Endothelial cell of umbilical vein (primary cell): ENCODE results near the gene NDUFA12. TPM values are rescaled to one million over a fixed set of nuclear protein-coding genes. Genes with fewer than 3 reads are reported as not detected.
A peak's percentile ranks its signal among the peaks of the same experiment; 100 is the strongest.

Experiments used
- BruUV-seq: library from RNA; stranded (reverse); fragments of 400-500 nt; replicated peaks from 2 replicates; lab custom pipeline; 2021; lab: Mats Ljungman, UMichigan
- CTCF ChIA-PET: fragments of 300-600, 350-600 bp; sonication (Branson Sonifier 250); formaldehyde crosslinking; loops from one replicate; lab custom pipeline; 2021; ENCODE audit warnings: antibody characterized with exemption, inconsistent platforms; lab: Charles Lee
- POLR2A ChIA-PET: fragments of 300-600, 350-600 bp; sonication (Branson Sonifier 250); formaldehyde crosslinking; loops from one replicate; lab custom pipeline; 2021; ENCODE audit warnings: antibody characterized with exemption, inconsistent platforms; lab: Charles Lee
- DNase-seq: peaks from one replicate; pipeline ENCODE4 v3.0.0-alpha.2; 2011; ENCODE audit warnings: low read depth, low spot score
- FAIRE-seq: peaks from 2 replicates; lab custom pipeline; 2011; peaks lifted over from hg19 to GRCh38; lab: Jason Lieb, UNC
- H2AFZ ChIP-seq: 2 replicates; pipeline ENCODE4 v1.6.0; 2012; ENCODE audit warnings: low read depth, low read length, control low read depth, inconsistent platforms
- H3K27ac ChIP-seq: 2 replicates; pipeline ENCODE4 v1.5.1; 2011; ENCODE audit warnings: low read depth, mild to moderate bottlenecking, control low read depth, low read length, moderate library complexity; ENCODE audit not compliant: insufficient read depth
- H3K27me3 ChIP-seq, 2 experiments: 2 replicates each; pipeline versions ENCODE4 v1.6.0 to v1.6.1; 2011; ENCODE audit warnings: low read length in 2 of 2, mixed read lengths in 1 of 2; ENCODE audit not compliant: control insufficient read depth in 2 of 2, insufficient read depth in 2 of 2
- H3K36me3 ChIP-seq, 2 experiments: 2 replicates in 1 of 2; 3 replicates in 1 of 2; pipeline ENCODE4 v1.5.1; 2011; ENCODE audit warnings: low read length in 2 of 2, mild to moderate bottlenecking in 1 of 2, moderate library complexity in 1 of 2; ENCODE audit not compliant: control insufficient read depth in 2 of 2, insufficient read depth in 2 of 2; ENCODE audit errors: extremely low read depth in 1 of 2
- H3K4me1 ChIP-seq: 3 replicates; pipeline ENCODE4 v1.5.1; 2011; ENCODE audit warnings: mild to moderate bottlenecking, low read length; ENCODE audit not compliant: control insufficient read depth, insufficient read depth; ENCODE audit errors: extremely low read depth
- H3K4me2 ChIP-seq: 2 replicates; pipeline ENCODE4 v1.6.1; 2011; ENCODE audit warnings: low read length, control low read depth, mixed read lengths; ENCODE audit not compliant: insufficient read depth
- H3K4me3 ChIP-seq, 3 experiments: fragments of 200-600 bp in 1 of 3; sonication (generic), shearing (Covaris generic) in 1 of 3; replicated peaks in 1 of 3; 2 replicates each; pipeline ENCODE4 v1.5.1; 2011 to 2016; ENCODE audit warnings: control low read depth in 3 of 3, low read length in 3 of 3, mild to moderate bottlenecking in 2 of 3, inconsistent platforms in 1 of 3, low read depth in 1 of 3, moderate library complexity in 1 of 3; ENCODE audit not compliant: insufficient read depth in 1 of 3
- H3K79me2 ChIP-seq: 2 replicates; pipeline ENCODE4 v1.6.0; 2012; ENCODE audit warnings: low read length, inconsistent platforms; ENCODE audit not compliant: control insufficient read depth, insufficient read depth
- H3K9ac ChIP-seq: replicated peaks from 2 replicates; pipeline ENCODE3; 2011; ENCODE audit warnings: low read length, control low read depth; ENCODE audit not compliant: insufficient read depth; ENCODE audit errors: extremely low read depth
- H3K9me1 ChIP-seq: replicated peaks from 3 replicates; pipeline ENCODE4 v1.6.0; 2011; ENCODE audit warnings: mild to moderate bottlenecking, low read length; ENCODE audit not compliant: control insufficient read depth, insufficient read depth; ENCODE audit errors: extremely low read depth
- H3K9me3 ChIP-seq: replicated peaks from 2 replicates; pipeline ENCODE4 v1.5.1; 2012; ENCODE audit warnings: low read length, inconsistent platforms; ENCODE audit not compliant: control insufficient read depth, insufficient read depth
- H4K20me1 ChIP-seq: replicated peaks from 2 replicates; pipeline ENCODE3; 2011; ENCODE audit warnings: mild to moderate bottlenecking, low read length; ENCODE audit not compliant: control insufficient read depth, insufficient read depth; ENCODE audit errors: extremely low read depth
- EZH2 ChIP-seq: IDR thresholded peaks from 2 replicates; pipeline ENCODE4 v1.6.1; 2012; ENCODE audit warnings: borderline replicate concordance, low read depth, mild to moderate bottlenecking, moderate library complexity, low read length, inconsistent platforms; ENCODE audit not compliant: severe bottlenecking
- FOS ChIP-seq: IDR thresholded peaks from 2 replicates; pipeline ENCODE4 v1.6.1; 2011; ENCODE audit warnings: mild to moderate bottlenecking, low read length, moderate library complexity, borderline replicate concordance; ENCODE audit not compliant: insufficient read depth
- GATA2 ChIP-seq: IDR thresholded peaks from 2 replicates; pipeline ENCODE4 v1.7.0; 2011; ENCODE audit warnings: low read depth, mild to moderate bottlenecking, moderate library complexity, mixed read lengths, low read length; ENCODE audit not compliant: insufficient read length, insufficient read depth
- JUN ChIP-seq: IDR thresholded peaks from 2 replicates; pipeline ENCODE4 v1.6.1; 2011; ENCODE audit warnings: borderline replicate concordance, low read depth; ENCODE audit not compliant: insufficient read length, insufficient read depth
- MYC ChIP-seq: IDR thresholded peaks from one replicate; pipeline ENCODE4 v1.6.1; 2011; ENCODE audit warnings: mild to moderate bottlenecking, low read depth, low read length
- POLR2A ChIP-seq: IDR thresholded peaks from 2 replicates; pipeline ENCODE4 v1.6.1; 2012; ENCODE audit warnings: low read depth, mild to moderate bottlenecking, control low read depth, low read length
- dilution Hi-C: fragments of 300-500 bp; cut with MboI; formaldehyde crosslinking; loops from one replicate; pipeline ENCODE4 v1.15.0; 2019; ENCODE audit warnings: low sequenced_read_pairs; ENCODE audit not compliant: extremely low pct_ligation_motif_present
- intact Hi-C: fragments of 100-400 bp; cut with micrococcal nuclease; formaldehyde crosslinking; loops from one replicate; pipeline ENCODE4 v1.10.0; 2022
- polyA plus RNA-seq, 4 experiments: library from polyadenylated mRNA; depleted of rRNA in 3 of 4; stranded (reverse) in 3 of 4; unstranded in 1 of 4; fragments of >200 nt; gene quantifications; 2 replicates each; pipeline versions ENCODE4 v1.2.1 to v1.2.3, GENCODE V29; 2011 to 2012; ENCODE audit warnings: missing spikeins in 1 of 4
- total RNA-seq: library from RNA; stranded (reverse); gene quantifications from 2 replicates; pipeline ENCODE4 v1.2.3, GENCODE V29; 2021
- TF ChIP-seq, protein P1 (sequence below): IDR thresholded peaks from 2 replicates; pipeline ENCODE4 v1.6.1; 2011; ENCODE audit not compliant: insufficient read depth, insufficient read length
- TF ChIP-seq, protein P2 (sequence below), 2 donors: IDR thresholded peaks; 1 replicate in 1 of 2; 2 replicates in 1 of 2; pipeline ENCODE4 v1.5.1; 2011; ENCODE audit warnings: low read length in 2 of 2, mild to moderate bottlenecking in 2 of 2, moderate library complexity in 2 of 2, control low read depth in 1 of 2, inconsistent platforms in 1 of 2, low read depth in 1 of 2; ENCODE audit not compliant: insufficient read depth in 1 of 2; ENCODE audit errors: extremely low read depth in 1 of 2

NDUFA12 gene
- total and polyA plus RNA-seq, 2 donors (not counting 3 experiments of a cell fraction or from before 2014, with no cell fraction given), result 126 to 184 TPM

DNA sequence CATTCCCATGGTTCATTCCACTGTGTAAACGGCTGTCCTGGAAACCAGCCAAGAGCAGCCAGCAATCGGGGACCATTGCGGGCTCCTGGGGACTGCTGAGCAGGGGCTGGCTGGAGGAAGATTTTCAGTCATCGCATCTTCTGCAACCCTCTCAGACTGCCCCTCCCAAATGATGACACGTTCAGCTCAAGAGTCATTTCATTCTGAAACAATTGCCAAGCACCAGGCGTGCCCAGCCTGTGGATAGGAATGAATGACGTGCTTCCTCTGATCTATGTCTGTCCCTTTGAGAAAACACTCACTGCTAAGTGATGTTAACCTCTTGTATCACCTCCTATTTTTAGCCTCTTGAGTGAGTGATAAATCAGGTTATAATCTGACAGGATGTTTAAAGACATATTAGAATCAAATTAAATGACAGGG, 62.0 kb downstream of the NDUFA12 start:
- TF ChIP-seq POLR2A (no peak), MYC (no peak), JUN (peak; percentile 76), FOS (peak; percentile 58)
- TF ChIP-seq, protein P1, sequence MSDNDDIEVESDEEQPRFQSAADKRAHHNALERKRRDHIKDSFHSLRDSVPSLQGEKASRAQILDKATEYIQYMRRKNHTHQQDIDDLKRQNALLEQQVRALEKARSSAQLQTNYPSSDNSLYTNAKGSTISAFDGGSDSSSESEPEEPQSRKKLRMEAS, result no peak
- H3K4me2 ChIP-seq, result no peak overlapping the region
- no peak overlapping the region for H2AFZ ChIP-seq
- H3K27ac ChIP-seq, result peak overlapping the region; percentile 16
- no peaks in the 10 kb centered on the region for H3K36me3 ChIP-seq
- POLR2A ChIA-PET, result interaction anchor here (0.6 to 0.7 kb wide), 2 partner anchors 10 to 109 kb away, joined by 5 to 8 read pairs; no protein-coding TSS in a partner anchor
- BruUV-seq, result no TSS peak
- no peaks in the 10 kb centered on the region for H4K20me1 ChIP-seq
- H3K9me3 ChIP-seq, result no peaks in the 10 kb centered on the region
- FAIRE-seq (peak; percentile 84), DNase-seq (peak; percentile 84)
- no peaks in the 10 kb centered on the region for H3K27me3 ChIP-seq
- H3K9ac ChIP-seq, result no peak overlapping the region
- no peak overlapping the region for H3K4me3 ChIP-seq
- dilution Hi-C loops (no loop called here), intact Hi-C loops (no loop called here)
- H3K9me1 ChIP-seq, result no peaks in the 10 kb centered on the region
- peaks cover 13% of the 10 kb centered on the region for H3K4me1 ChIP-seq
- CTCF ChIA-PET, result interaction anchor here (1.0 to 1.6 kb wide), 4 partner anchors 9 to 15 kb away, joined by 3 to 4 read pairs (median 4); no protein-coding TSS in a partner anchor
- no peaks in the 10 kb centered on the region for H3K79me2 ChIP-seq

DNA sequence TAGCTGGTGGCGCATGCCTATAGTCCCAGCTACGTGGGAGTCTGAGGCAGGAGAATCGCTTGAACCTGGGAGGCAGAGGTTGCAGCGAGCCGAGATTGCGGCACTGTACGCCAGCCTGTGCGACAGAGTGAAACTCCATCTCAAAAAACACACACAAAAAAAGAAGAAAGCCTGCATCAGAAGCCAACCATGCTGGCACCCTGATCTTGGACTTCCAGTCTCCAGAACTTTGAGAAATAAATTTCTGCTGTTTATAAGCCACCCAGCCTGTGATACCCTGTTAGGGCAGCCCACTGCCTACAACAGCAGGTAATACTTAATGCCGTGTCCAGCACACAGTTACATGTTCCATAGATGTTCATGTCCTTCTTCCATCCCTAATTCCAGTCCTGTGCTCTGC, 62.7 kb downstream of the NDUFA12 start:
- Histone ChIP-seq H3K9ac (no peak overlapping the region), H2AFZ (no peak overlapping the region), H3K9me1 (no peaks in the 10 kb centered on the region), H4K20me1 (no peaks in the 10 kb centered on the region), H3K4me2 (no peak overlapping the region), H3K4me1 (peaks cover 13% of the 10 kb centered on the region), H3K36me3 (no peaks in the 10 kb centered on the region), H3K4me3 (no peak overlapping the region), H3K27ac (peak overlapping the region; percentile 16), H3K27me3 (no peaks in the 10 kb centered on the region), H3K79me2 (no peaks in the 10 kb centered on the region), H3K9me3 (no peaks in the 10 kb centered on the region)
- POLR2A ChIA-PET, result interaction anchor here (0.6 kb wide), 1 partner anchor 109 kb away, joined by 8 read pairs; no protein-coding TSS in a partner anchor
- dilution Hi-C loops, result no loop called here
- CTCF ChIA-PET, result interaction anchor here (1.0 to 1.6 kb wide), 3 partner anchors 10 to 14 kb away, joined by 3 to 4 read pairs (median 3); no protein-coding TSS in a partner anchor
- TF ChIP-seq EZH2, result no peak
- no peak for TF ChIP-seq MYC
- TF ChIP-seq POLR2A, result no peak
- TF ChIP-seq, protein P1, result no peak
- TF ChIP-seq, protein P2, sequence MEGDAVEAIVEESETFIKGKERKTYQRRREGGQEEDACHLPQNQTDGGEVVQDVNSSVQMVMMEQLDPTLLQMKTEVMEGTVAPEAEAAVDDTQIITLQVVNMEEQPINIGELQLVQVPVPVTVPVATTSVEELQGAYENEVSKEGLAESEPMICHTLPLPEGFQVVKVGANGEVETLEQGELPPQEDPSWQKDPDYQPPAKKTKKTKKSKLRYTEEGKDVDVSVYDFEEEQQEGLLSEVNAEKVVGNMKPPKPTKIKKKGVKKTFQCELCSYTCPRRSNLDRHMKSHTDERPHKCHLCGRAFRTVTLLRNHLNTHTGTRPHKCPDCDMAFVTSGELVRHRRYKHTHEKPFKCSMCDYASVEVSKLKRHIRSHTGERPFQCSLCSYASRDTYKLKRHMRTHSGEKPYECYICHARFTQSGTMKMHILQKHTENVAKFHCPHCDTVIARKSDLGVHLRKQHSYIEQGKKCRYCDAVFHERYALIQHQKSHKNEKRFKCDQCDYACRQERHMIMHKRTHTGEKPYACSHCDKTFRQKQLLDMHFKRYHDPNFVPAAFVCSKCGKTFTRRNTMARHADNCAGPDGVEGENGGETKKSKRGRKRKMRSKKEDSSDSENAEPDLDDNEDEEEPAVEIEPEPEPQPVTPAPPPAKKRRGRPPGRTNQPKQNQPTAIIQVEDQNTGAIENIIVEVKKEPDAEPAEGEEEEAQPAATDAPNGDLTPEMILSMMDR (IDR thresholded peaks at IDR 0.05; ENCODE audit: extremely low read depth in 1 of 2, insufficient read depth in 1 of 2, low read depth in 1 of 2, low read length in 2 of 2), result no peak
- TF ChIP-seq GATA2, result no peak
- no peak for TF ChIP-seq FOS
- DNase-seq (no peak), FAIRE-seq (no peak)
- intact Hi-C loops, result no loop called here
- BruUV-seq, result no TSS peak
